Testis (tissue), 3 donors: ENCODE data around the gene MAML3. TPM values are rescaled to one million over a fixed set of nuclear protein-coding genes. Genes with fewer than 3 reads are reported as not detected.

Source experiments
- DNase-seq: peaks from one replicate; pipeline ENCODE4 v3.0.0-alpha.2; 2019
- H3K27ac ChIP-seq, 2 donors: fragments of 200-600 bp; sonication (generic); one replicate each; pipeline ENCODE4 v1.5.1; 2019
- H3K27me3 ChIP-seq: fragments of 200-600 bp; sonication (generic); one replicate; pipeline ENCODE4 v1.5.1; 2019
- H3K36me3 ChIP-seq: fragments of 200-600 bp; sonication (generic); one replicate; pipeline ENCODE4 v1.5.1; 2017; ENCODE audit warnings: low read depth; ENCODE audit errors: missing control alignments
- H3K4me1 ChIP-seq: fragments of 200-600 bp; sonication (generic); one replicate; pipeline ENCODE4 v1.5.1; 2019
- H3K4me3 ChIP-seq, 2 donors: fragments of 200-600 bp; sonication (generic); one replicate each; pipeline ENCODE4 v1.5.1; 2017 to 2019
- H3K9me3 ChIP-seq: fragments of 200-600 bp; sonication (generic); one replicate; pipeline ENCODE4 v1.5.1; 2017
- CTCF ChIP-seq, 3 experiments: fragments of 450-650 bp in 2 of 3; fragments of 200-600 bp in 1 of 3; sonication (generic) in 1 of 3; IDR thresholded peaks; one replicate each; pipeline ENCODE4 v1.5.1; 2016 to 2019; ENCODE audit warnings: antibody characterized with exemption in 3 of 3, mild to moderate bottlenecking in 2 of 3, moderate library complexity in 1 of 3
- POLR2A ChIP-seq: fragments of 450-650 bp; IDR thresholded peaks from one replicate; pipeline ENCODE4 v1.6.1; 2017; ENCODE audit warnings: antibody characterized with exemption, mild to moderate bottlenecking, moderate library complexity
- WGBS, 2 donors: methylation state at CpG; one replicate each; pipeline ENCODE4 v1.1.5; 2018; 5-methylcytosine and 5-hydroxymethylcytosine counted together
- intact Hi-C: fragments of 100-400 bp; cut with DNase I; formaldehyde crosslinking; loops from one replicate; pipeline ENCODE4 v1.15.1; 2023; ENCODE audit warnings: low total_unique reads
- polyA plus RNA-seq: library from polyadenylated mRNA; stranded (reverse); fragments of 350-450 nt; fragmentation: Illumina TruSeq; extraction: RNeasy Lipid Tissue Mini Kit (QIAGEN cat#74804); gene quantifications from one replicate; pipeline ENCODE4 v1.2.3, GENCODE V29; 2014; ENCODE audit warnings: low read depth, low replicate concordance; ENCODE audit not compliant: insufficient read depth
- total RNA-seq, 2 donors: library from RNA; depleted of rRNA; stranded (reverse); fragments of >200 nt; gene quantifications; one replicate each; pipeline ENCODE4 v1.2.3, GENCODE V29; 2016

MAML3 gene
- total and polyA plus RNA-seq, 3 donors from 2014 or later: 7.6 to 21.2 (median 18.8) TPM

GRCh38 chr4:140005699-140006098, 148.3 kb downstream of the MAML3 start:
- Histone ChIP-seq H3K27ac (no peak overlapping the region), H3K4me1 (peaks cover 7% of the 10 kb centered on the region), H3K4me3 (no peak overlapping the region), H3K27me3 (no peaks in the 10 kb centered on the region), H3K9me3 (no peaks in the 10 kb centered on the region), H3K36me3 (no peaks in the 10 kb centered on the region)
- WGBS, 2 donors: 77 to 88% methylated on average over 4 of the region's 4 CpGs
- intact Hi-C loops: no loop called here
- DNase-seq: no peak
- TF ChIP-seq POLR2A: no peak
- no peak for TF ChIP-seq CTCF (IDR thresholded peaks at IDR 0.05)

GRCh38 chr4:140004922-140005627, 148.9 kb downstream of the MAML3 start:
- Histone ChIP-seq H3K4me3 (no peak overlapping the region), H3K27me3 (no peaks in the 10 kb centered on the region), H3K9me3 (no peaks in the 10 kb centered on the region), H3K27ac (peak overlapping the region in 1 of 2 donors; percentile 26), H3K36me3 (no peaks in the 10 kb centered on the region), H3K4me1 (peaks cover 7% of the 10 kb centered on the region)
- intact Hi-C loops: no loop called here
- DNase-seq: no peak
- TF ChIP-seq CTCF (IDR thresholded peaks at IDR 0.05) (no peak), POLR2A (no peak)
- WGBS, 2 donors: 59 to 61% methylated on average over 2 of the region's 2 CpGs

GRCh38 chr4:140004549-140004895, 149.5 kb downstream of the MAML3 start:
- Histone ChIP-seq H3K36me3 (no peaks in the 10 kb centered on the region), H3K4me3 (peak overlapping the region in 1 of 2 donors; percentile 32), H3K27ac (peak overlapping the region in 1 of 2 donors; percentile 26), H3K4me1 (peaks cover 7% of the 10 kb centered on the region), H3K27me3 (no peaks in the 10 kb centered on the region), H3K9me3 (no peaks in the 10 kb centered on the region)
- intact Hi-C loops: no loop called here
- peak; percentile 61 for DNase-seq
- 19 to 26% methylated on average over 14 of the region's 14 CpGs for WGBS, 2 donors
- TF ChIP-seq CTCF (IDR thresholded peaks at IDR 0.05) (no peak), POLR2A (no peak)

GRCh38 chr4:140003876-140004548, 150.0 kb downstream of the MAML3 start:
- peaks cover 7% of the 10 kb centered on the region for H3K4me1 ChIP-seq
- H3K27ac ChIP-seq: peak overlapping the region in 1 of 2 donors; percentile 26
- DNase-seq: no peak
- WGBS, 2 donors: 41 to 44% methylated on average over 6 of the region's 6 CpGs
- H3K4me3 ChIP-seq: peak overlapping the region in 1 of 2 donors; percentile 32
- no peak for TF ChIP-seq CTCF (IDR thresholded peaks at IDR 0.05)
- TF ChIP-seq POLR2A: no peak
- intact Hi-C loops: no loop called here
- no peaks in the 10 kb centered on the region for H3K27me3 ChIP-seq
- no peaks in the 10 kb centered on the region for H3K36me3 ChIP-seq
- no peaks in the 10 kb centered on the region for H3K9me3 ChIP-seq
